ENCODE data around the gene ZSCAN20. TPM values are rescaled to one million over a fixed set of nuclear protein-coding genes. Genes with fewer than 3 reads are reported as not detected.

ZSCAN20 gene
- total RNA-seq, 1 experiment from 2014 or later: 5.1 TPM

DNA sequence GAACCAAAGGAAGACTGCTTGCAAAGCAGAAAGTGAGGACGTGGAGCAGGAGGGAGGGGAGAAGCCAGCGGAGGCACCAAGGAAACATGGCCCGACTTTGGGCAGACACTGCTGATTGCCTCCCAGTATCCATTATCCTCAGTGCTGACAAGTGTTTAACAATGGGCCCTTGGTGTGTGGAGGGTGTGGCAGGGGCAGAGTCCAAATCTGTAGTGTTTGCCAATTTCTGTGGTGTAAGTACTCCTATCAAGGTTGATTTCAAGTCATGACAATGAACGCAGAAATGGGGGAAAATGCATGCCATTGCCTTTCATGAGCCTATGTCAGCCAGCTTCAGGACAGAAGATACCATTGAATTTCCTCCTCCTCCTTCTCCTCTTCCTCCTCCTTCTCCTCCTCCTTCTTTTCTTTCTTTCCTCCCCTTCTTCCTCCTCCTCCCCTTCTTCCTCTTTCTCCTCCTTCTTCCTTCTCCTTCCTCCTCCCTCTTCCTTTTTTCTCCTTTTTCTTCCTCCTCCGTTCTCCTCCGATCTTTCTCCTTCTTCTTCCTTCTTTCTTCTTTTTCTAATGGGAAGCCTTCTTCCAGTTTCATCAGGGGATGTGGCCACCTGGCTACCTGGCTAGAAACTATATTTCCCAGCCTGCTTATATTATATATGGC is 31.2 kb upstream of the ZSCAN20 start:
- DNase-seq (ENCODE audit: low read depth, low spot score): no peak
- in situ Hi-C loops (cut with HindIII; ENCODE audit: low pct_unique_long_range_greater_than_20kb, low sequenced_read_pairs): no loop called here

GRCh38 chr1:33442141-33442540 is 30.3 kb upstream of the ZSCAN20 start:
- no peak for DNase-seq (ENCODE audit: low read depth, low spot score)

DNA sequence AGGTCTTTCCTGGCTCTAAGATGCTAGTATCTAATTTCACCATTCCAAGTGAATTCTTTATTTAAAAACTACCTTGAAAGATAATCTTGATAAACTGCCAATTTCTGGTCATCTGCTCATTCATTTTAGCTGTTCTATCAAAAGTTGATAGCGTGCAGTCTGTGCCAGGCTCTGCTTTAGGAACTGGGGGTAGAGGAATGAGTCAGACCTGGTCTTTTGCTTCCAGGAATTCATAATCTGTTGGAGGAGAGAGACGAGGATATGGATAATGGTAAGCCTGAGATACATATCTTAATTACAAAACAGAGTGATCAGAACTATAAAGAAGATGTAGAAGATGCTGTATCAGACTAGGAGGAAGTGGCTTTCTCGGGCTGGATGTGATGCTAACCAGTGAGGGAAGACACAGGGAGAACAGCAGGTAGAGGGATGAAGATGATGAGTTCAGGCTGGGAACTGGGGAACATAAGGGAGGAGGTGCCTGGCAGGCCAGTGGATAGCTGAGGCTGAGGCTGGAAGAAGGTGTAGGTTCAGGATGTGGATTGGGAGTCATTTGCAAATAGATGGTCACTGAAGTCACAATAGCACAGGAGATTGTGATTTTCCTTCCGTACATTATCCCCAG is 29.3 kb upstream of the ZSCAN20 start:
- in situ Hi-C loops (cut with HindIII; ENCODE audit: low pct_unique_long_range_greater_than_20kb, low sequenced_read_pairs): no loop called here
- DNase-seq (ENCODE audit: low read depth, low spot score): no peak

More at GRCh38 chr1:33442141-33442540, 30.3 kb upstream of the ZSCAN20 start:
- in situ Hi-C loops (cut with HindIII; ENCODE audit: low pct_unique_long_range_greater_than_20kb, low sequenced_read_pairs): no loop called here

DNA sequence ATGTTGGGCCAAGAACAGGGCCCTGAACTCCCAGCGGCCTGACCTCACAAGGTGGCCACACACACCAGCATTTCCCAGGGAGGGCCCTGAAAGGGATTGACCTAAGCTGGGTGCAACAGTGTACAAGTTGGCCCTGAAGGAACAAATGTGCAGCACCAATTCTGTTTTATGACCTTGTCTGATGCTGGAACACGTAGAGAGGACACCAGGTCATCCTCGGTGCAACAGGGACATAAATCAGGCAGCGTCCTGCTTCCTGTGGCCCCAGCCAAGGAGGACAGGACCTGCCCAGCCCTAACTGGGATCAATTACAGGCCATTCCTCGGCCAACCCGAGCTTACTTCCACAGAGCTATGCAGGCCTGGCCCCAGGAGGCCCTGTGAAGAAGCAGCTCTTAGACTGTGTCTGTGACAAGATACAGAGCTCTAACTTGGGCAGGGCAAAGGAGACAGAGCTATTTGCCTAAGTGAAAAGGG is 28.7 kb upstream of the ZSCAN20 start:
- no peak for DNase-seq (ENCODE audit: low read depth, low spot score)
- in situ Hi-C loops (cut with HindIII; ENCODE audit: low pct_unique_long_range_greater_than_20kb, low sequenced_read_pairs): no loop called here

DNA sequence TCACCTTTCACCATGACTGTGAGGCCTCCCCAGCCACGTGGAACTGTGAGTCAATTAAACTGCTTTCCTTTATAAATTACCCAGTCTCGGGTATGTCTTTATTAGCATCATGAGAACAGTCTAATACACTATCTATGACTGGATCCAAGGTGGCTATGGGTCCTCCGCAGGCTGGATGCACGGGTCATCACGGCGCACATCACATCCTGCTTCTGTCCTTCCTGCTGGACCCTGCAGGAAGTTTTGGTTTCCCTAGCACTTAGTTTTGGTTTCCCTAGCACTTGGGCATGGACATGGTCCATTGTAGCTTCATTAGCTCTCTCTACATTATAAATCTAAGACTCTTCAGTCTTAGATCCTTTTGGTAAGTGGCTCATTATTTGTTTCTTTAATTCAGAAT is 27.3 kb upstream of the ZSCAN20 start:
- in situ Hi-C loops (cut with HindIII; ENCODE audit: low pct_unique_long_range_greater_than_20kb, low sequenced_read_pairs): no loop called here
- DNase-seq (ENCODE audit: low read depth, low spot score): no peak

DNA sequence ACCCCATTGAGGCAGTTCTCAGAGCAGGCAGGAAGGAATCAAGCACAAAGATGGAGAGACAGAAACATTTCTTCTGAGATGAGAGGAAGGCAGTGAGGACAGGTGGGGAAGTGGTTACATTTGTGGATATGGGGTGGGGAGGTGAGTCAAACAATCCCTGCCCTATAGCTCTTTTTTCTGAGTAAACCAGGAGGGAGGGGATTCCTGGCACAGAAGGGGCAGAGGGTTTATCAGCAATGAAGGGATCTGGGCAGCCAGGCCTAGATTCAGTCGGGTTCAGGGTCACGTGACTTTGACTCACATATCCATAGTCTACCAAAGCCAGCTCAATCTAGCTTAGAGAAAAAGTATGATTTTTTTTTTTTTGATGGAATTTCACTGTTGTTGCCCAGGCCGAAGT is 25.9 kb upstream of the ZSCAN20 start:
- in situ Hi-C loops (cut with HindIII; ENCODE audit: low pct_unique_long_range_greater_than_20kb, low sequenced_read_pairs): no loop called here
- no peak for DNase-seq (ENCODE audit: low read depth, low spot score)

GRCh38 chr1:33454646-33455282 is 17.7 kb upstream of the ZSCAN20 start:
- no peak for DNase-seq (ENCODE audit: low read depth, low spot score)
- in situ Hi-C loops (cut with HindIII; ENCODE audit: low pct_unique_long_range_greater_than_20kb, low sequenced_read_pairs): no loop called here

DNA sequence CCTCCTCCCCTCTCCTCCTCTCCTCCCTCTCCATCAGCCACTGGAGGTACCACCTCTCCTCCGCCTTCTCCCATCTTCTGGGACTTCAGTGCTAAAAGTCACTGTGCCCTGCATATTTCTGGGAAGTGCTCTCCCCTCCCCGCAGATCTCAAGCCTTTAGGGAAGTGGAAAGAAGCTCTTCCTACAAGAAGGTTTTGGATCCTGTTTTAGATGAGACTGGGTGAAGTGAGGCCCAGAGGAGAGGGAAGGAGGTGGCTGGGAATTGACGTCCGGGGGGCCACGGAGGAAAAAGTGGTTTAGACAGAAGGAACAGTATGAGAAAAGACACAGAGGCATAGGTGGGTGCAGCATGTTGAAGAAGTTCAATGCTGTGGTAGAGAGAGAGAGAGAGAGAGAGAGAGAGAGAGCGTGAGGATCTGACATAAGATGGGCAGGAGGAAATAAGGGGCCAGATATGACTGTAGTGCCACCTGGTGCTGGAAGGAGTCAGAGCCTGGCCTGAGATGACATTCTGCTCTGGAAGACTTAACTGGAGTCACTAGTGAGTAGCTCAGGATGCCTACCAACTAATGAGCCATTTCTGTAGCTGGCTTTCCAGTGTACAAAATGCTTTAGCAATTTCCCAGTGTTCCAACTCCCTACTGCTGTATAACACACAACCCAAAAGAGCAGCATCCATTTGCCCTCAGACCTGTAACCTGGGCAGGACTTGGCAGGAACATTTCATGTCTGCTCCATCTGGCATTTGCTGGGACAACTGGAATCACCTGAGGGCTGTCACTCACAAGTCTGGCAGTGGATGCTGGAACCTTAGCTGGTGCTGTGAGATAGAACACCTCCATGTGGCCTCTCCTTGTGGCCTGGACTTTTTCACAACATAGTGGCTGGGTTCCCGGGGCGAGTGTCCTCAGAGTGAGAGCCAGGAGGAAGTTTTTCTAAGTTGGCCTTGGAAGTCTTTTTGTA is 16.6 kb upstream of the ZSCAN20 start:
- peak; percentile 79 for DNase-seq (ENCODE audit: low read depth, low spot score)
- in situ Hi-C loops (cut with HindIII; ENCODE audit: low pct_unique_long_range_greater_than_20kb, low sequenced_read_pairs): no loop called here

- in situ Hi-C loops (cut with HindIII; ENCODE audit: low pct_unique_long_range_greater_than_20kb, low sequenced_read_pairs): no loop called here
- no peak for DNase-seq (ENCODE audit: low read depth, low spot score)
These were observed 16.0 kb upstream of the ZSCAN20 start for GRCh38 chr1:33456502-33456886.

GRCh38 chr1:33459691-33460090 is 12.8 kb upstream of the ZSCAN20 start:
- DNase-seq (ENCODE audit: low read depth, low spot score): no peak
- in situ Hi-C loops (cut with HindIII; ENCODE audit: low pct_unique_long_range_greater_than_20kb, low sequenced_read_pairs): no loop called here

DNA sequence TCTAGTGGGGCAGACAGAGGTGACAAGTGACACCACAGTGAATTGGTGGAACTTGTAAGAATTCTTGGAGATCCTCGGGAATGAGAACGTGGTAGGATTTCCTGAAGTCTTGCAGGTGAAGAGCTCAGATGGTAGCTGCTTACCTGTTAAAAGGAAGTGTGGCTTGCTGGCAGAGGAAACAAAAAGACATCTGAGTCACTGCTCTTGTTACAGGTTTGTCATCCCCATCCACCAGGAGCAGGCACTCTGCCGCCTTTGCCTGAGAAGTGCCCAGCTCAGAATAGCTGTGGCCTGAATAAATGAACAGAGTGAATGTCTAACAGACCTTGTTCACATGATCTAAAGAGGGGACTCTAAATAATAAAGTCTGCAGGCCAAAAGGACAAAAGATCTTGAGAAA is 12.3 kb upstream of the ZSCAN20 start:
- DNase-seq (ENCODE audit: low read depth, low spot score): no peak
- in situ Hi-C loops (cut with HindIII; ENCODE audit: low pct_unique_long_range_greater_than_20kb, low sequenced_read_pairs): no loop called here

- DNase-seq (ENCODE audit: low read depth, low spot score): peak; percentile 8
- in situ Hi-C loops (cut with HindIII; ENCODE audit: low pct_unique_long_range_greater_than_20kb, low sequenced_read_pairs): no loop called here
These were observed 11.4 kb upstream of the ZSCAN20 start for GRCh38 chr1:33460947-33461629.

DNA sequence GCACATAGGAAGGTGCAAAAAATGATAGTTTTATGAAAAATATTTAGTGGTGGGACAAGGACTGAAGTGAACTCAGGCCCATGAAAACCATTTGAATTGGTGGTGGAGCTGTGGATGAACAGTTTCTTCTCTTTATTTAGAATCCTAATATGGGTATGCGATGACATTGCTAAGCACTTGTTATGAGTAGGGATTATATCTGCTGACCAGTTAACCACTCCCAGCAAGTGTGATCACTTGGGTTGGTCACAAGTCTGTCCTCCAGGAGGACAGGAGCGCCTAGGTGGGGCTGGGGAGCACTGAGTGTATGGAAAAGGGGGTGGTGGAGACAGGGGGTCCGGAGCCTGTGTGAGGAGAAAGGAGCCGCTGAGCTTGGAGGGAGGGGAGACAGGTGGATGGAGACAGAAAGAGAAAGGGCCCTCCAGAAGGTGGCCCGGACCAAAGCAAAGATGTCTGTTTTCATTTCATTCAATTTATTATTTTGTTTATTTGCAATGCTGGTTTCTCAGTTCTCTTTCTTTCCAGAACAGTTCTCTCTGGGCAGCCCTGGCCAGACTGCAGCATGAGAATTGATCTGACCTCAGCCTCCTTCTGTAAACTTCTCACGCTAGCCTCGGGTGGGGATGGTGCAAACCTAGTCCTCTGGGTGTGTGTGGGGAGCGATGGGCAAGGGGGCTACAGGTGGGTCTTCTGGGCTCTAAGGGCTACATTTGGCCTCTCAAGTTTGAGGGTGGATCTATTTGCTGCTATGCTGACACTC is 9.9 kb upstream of the ZSCAN20 start:
- DNase-seq (ENCODE audit: low read depth, low spot score): no peak
- in situ Hi-C loops (cut with HindIII; ENCODE audit: low pct_unique_long_range_greater_than_20kb, low sequenced_read_pairs): no loop called here

DNA sequence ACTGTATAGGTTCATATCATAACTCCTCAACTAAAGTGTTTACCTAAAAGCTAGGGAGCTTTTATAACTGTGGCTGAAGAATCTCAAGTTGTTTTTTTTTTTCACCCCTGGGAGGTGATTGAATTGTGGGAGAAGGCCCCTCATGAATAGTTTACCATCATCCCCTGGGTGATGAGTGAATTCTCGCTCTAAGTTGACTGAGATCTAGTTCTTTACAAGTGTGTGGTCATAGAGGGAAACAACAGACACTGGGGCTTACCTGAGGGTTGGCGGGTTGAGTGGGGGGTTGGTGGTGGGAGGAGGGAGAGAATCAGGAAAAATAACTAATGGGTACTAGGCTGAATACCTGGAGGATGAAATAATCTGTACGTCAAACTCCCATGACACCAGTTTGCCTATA is 7.9 kb upstream of the ZSCAN20 start:
- in situ Hi-C loops (cut with HindIII; ENCODE audit: low pct_unique_long_range_greater_than_20kb, low sequenced_read_pairs): no loop called here
- no peak for DNase-seq (ENCODE audit: low read depth, low spot score)

DNA sequence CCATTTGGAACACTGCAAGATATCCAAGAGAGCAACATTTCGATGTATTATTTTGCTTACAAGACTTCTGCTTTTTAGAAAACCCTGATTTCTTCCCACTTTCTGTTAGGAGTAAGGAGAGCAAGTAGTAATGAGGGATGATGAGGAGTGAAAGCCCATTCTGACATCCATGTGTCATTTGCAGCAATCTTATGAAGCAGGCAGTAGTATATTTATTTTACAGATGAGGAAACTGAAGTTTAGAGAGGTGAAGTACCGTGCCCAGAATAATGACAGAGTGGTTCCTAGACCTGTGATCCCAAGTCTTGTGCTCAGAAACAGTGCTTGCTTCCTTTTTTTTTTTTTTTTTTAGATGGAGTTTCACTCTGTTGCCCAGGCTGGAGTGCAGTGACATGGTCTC is 7.1 kb upstream of the ZSCAN20 start:
- no peak for DNase-seq (ENCODE audit: low read depth, low spot score)
- in situ Hi-C loops (cut with HindIII; ENCODE audit: low pct_unique_long_range_greater_than_20kb, low sequenced_read_pairs): no loop called here

GRCh38 chr1:33466159-33466558 is 6.3 kb upstream of the ZSCAN20 start:
- in situ Hi-C loops (cut with HindIII; ENCODE audit: low pct_unique_long_range_greater_than_20kb, low sequenced_read_pairs): no loop called here
- no peak for DNase-seq (ENCODE audit: low read depth, low spot score)

DNA sequence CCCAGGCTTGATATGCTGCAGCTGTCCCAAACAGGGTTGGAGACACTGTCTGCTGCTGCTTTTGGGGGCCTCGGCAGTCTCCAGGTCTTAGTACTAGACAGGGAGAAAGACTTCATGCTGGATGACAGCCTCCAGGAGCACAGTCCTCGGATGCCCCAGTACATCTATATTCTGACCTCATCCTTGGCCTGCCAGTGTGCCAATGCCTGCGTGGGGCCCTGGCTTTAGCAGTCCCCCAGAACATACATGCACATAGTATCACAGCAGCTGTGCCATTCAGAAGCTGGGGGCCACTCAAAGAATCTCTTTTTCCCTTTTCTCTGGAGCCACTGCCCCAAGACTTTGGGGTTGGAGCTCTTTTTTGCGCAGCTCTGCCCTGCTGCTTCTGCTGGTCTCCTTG is 4.4 kb upstream of the ZSCAN20 start:
- no peak for DNase-seq (ENCODE audit: low read depth, low spot score)
- in situ Hi-C loops (cut with HindIII; ENCODE audit: low pct_unique_long_range_greater_than_20kb, low sequenced_read_pairs): no loop called here

All from SK-MEL-5 (cell line).